Amniotic epithelial cell (primary cell): ENCODE results near the gene ZNF653.

Source experiments
- DNase-seq: peaks from one replicate; pipeline ENCODE4 v3.0.0-alpha.2; 2010; ENCODE audit warnings: low read depth

Gene ZNF653

GRCh38 chr19:11505504-11506100, at the start of gene ZNF653:
Gene ZNF653 (minus strand): TSS chr19:11505839. CDS start chr19:11505786, 53 bp downstream.
- peak; percentile 85 for DNase-seq

GRCh38 chr19:11555246-11555645, 49.6 kb upstream of the ZNF653 start:
- no peak for DNase-seq

- DNase-seq, result no peak
Measured at GRCh38 chr19:11554160-11554559, 48.5 kb upstream of the ZNF653 start.

GRCh38 chr19:11552666-11553372, 47.2 kb upstream of the ZNF653 start:
- no peak for DNase-seq

GRCh38 chr19:11551603-11552235, 46.1 kb upstream of the ZNF653 start:
- DNase-seq, result no peak

GRCh38 chr19:11550265-11550664, 44.6 kb upstream of the ZNF653 start:
- DNase-seq, result no peak

- DNase-seq, result no peak
Measured at GRCh38 chr19:11549386-11549953, 43.8 kb upstream of the ZNF653 start.

GRCh38 chr19:11547929-11548700, 42.5 kb upstream of the ZNF653 start:
- DNase-seq, result no peak

GRCh38 chr19:11541238-11541637, 35.6 kb upstream of the ZNF653 start:
- no peak for DNase-seq

- DNase-seq, result no peak
Measured at GRCh38 chr19:11540645-11541044, 35.0 kb upstream of the ZNF653 start.

- no peak for DNase-seq
Measured at GRCh38 chr19:11539495-11540365, 34.1 kb upstream of the ZNF653 start.

- DNase-seq, result peak; percentile 67
Measured at GRCh38 chr19:11538232-11539036, 32.8 kb upstream of the ZNF653 start, which contains the start of gene CNN1. Gene CNN1 (plus strand): TSS chr19:11538851. CDS start chr19:11538928, 77 bp downstream.

- DNase-seq, result peak; percentile 74
Measured at GRCh38 chr19:11535792-11536595, 30.4 kb upstream of the ZNF653 start.

- DNase-seq, result no peak
Measured at GRCh38 chr19:11534948-11535347, 29.3 kb upstream of the ZNF653 start.

- no peak for DNase-seq
Measured at GRCh38 chr19:11534538-11534937, 28.9 kb upstream of the ZNF653 start.

- peak; percentile 92 for DNase-seq
Measured at GRCh38 chr19:11530432-11530831, 24.8 kb upstream of the ZNF653 start.

GRCh38 chr19:11528551-11529341, 23.1 kb upstream of the ZNF653 start, which contains the start of gene ECSIT:
Gene ECSIT (minus strand): TSS chr19:11529134. CDS start chr19:11519170, 9,964 bp downstream.
- peak; percentile 99 for DNase-seq

- no peak for DNase-seq
Measured at GRCh38 chr19:11519138-11519537, 13.5 kb upstream of the ZNF653 start.
